Endothelial cell of umbilical vein (primary cell): Measurements from ENCODE around the gene GPR158. TPM values are rescaled to one million over a fixed set of nuclear protein-coding genes. Genes with fewer than 3 reads are reported as not detected.

Source experiments
- BruUV-seq: library from RNA; stranded (reverse); fragments of 400-500 nt; replicated peaks from 2 replicates; lab custom pipeline; 2021; lab: Mats Ljungman, UMichigan
- CTCF ChIA-PET: fragments of 300-600, 350-600 bp; sonication (Branson Sonifier 250); formaldehyde crosslinking; loops from one replicate; lab custom pipeline; 2021; ENCODE audit warnings: antibody characterized with exemption, inconsistent platforms; lab: Charles Lee
- POLR2A ChIA-PET: fragments of 300-600, 350-600 bp; sonication (Branson Sonifier 250); formaldehyde crosslinking; loops from one replicate; lab custom pipeline; 2021; ENCODE audit warnings: antibody characterized with exemption, inconsistent platforms; lab: Charles Lee
- DNase-seq: peaks from one replicate; pipeline ENCODE4 v3.0.0-alpha.2; 2011; ENCODE audit warnings: low read depth, low spot score
- FAIRE-seq: peaks from 2 replicates; lab custom pipeline; 2011; peaks lifted over from hg19 to GRCh38; lab: Jason Lieb, UNC
- H2AFZ ChIP-seq: 2 replicates; pipeline ENCODE4 v1.6.0; 2012; ENCODE audit warnings: low read depth, low read length, control low read depth, inconsistent platforms
- H3K27ac ChIP-seq: 2 replicates; pipeline ENCODE4 v1.5.1; 2011; ENCODE audit warnings: low read depth, mild to moderate bottlenecking, control low read depth, low read length, moderate library complexity; ENCODE audit not compliant: insufficient read depth
- H3K27me3 ChIP-seq, 2 experiments: 2 replicates each; pipeline versions ENCODE4 v1.6.0 to v1.6.1; 2011; ENCODE audit warnings: low read length in 2 of 2, mixed read lengths in 1 of 2; ENCODE audit not compliant: control insufficient read depth in 2 of 2, insufficient read depth in 2 of 2
- H3K36me3 ChIP-seq, 2 experiments: 2 replicates in 1 of 2; 3 replicates in 1 of 2; pipeline ENCODE4 v1.5.1; 2011; ENCODE audit warnings: low read length in 2 of 2, mild to moderate bottlenecking in 1 of 2, moderate library complexity in 1 of 2; ENCODE audit not compliant: control insufficient read depth in 2 of 2, insufficient read depth in 2 of 2; ENCODE audit errors: extremely low read depth in 1 of 2
- H3K4me1 ChIP-seq: 3 replicates; pipeline ENCODE4 v1.5.1; 2011; ENCODE audit warnings: mild to moderate bottlenecking, low read length; ENCODE audit not compliant: control insufficient read depth, insufficient read depth; ENCODE audit errors: extremely low read depth
- H3K4me2 ChIP-seq: 2 replicates; pipeline ENCODE4 v1.6.1; 2011; ENCODE audit warnings: low read length, control low read depth, mixed read lengths; ENCODE audit not compliant: insufficient read depth
- H3K4me3 ChIP-seq, 3 experiments: fragments of 200-600 bp in 1 of 3; sonication (generic), shearing (Covaris generic) in 1 of 3; replicated peaks in 1 of 3; 2 replicates each; pipeline ENCODE4 v1.5.1; 2011 to 2016; ENCODE audit warnings: control low read depth in 3 of 3, low read length in 3 of 3, mild to moderate bottlenecking in 2 of 3, inconsistent platforms in 1 of 3, low read depth in 1 of 3, moderate library complexity in 1 of 3; ENCODE audit not compliant: insufficient read depth in 1 of 3
- H3K79me2 ChIP-seq: 2 replicates; pipeline ENCODE4 v1.6.0; 2012; ENCODE audit warnings: low read length, inconsistent platforms; ENCODE audit not compliant: control insufficient read depth, insufficient read depth
- H3K9ac ChIP-seq: replicated peaks from 2 replicates; pipeline ENCODE3; 2011; ENCODE audit warnings: low read length, control low read depth; ENCODE audit not compliant: insufficient read depth; ENCODE audit errors: extremely low read depth
- H3K9me1 ChIP-seq: replicated peaks from 3 replicates; pipeline ENCODE4 v1.6.0; 2011; ENCODE audit warnings: mild to moderate bottlenecking, low read length; ENCODE audit not compliant: control insufficient read depth, insufficient read depth; ENCODE audit errors: extremely low read depth
- H3K9me3 ChIP-seq: replicated peaks from 2 replicates; pipeline ENCODE4 v1.5.1; 2012; ENCODE audit warnings: low read length, inconsistent platforms; ENCODE audit not compliant: control insufficient read depth, insufficient read depth
- H4K20me1 ChIP-seq: replicated peaks from 2 replicates; pipeline ENCODE3; 2011; ENCODE audit warnings: mild to moderate bottlenecking, low read length; ENCODE audit not compliant: control insufficient read depth, insufficient read depth; ENCODE audit errors: extremely low read depth
- CTCF ChIP-seq, 2 donors: IDR thresholded peaks; 1 replicate in 1 of 2; 2 replicates in 1 of 2; pipeline ENCODE4 v1.5.1; 2011; ENCODE audit warnings: low read length in 2 of 2, mild to moderate bottlenecking in 2 of 2, moderate library complexity in 2 of 2, control low read depth in 1 of 2, inconsistent platforms in 1 of 2, low read depth in 1 of 2; ENCODE audit not compliant: insufficient read depth in 1 of 2; ENCODE audit errors: extremely low read depth in 1 of 2
- EZH2 ChIP-seq: IDR thresholded peaks from 2 replicates; pipeline ENCODE4 v1.6.1; 2012; ENCODE audit warnings: borderline replicate concordance, low read depth, mild to moderate bottlenecking, moderate library complexity, low read length, inconsistent platforms; ENCODE audit not compliant: severe bottlenecking
- GATA2 ChIP-seq: IDR thresholded peaks from 2 replicates; pipeline ENCODE4 v1.7.0; 2011; ENCODE audit warnings: low read depth, mild to moderate bottlenecking, moderate library complexity, mixed read lengths, low read length; ENCODE audit not compliant: insufficient read length, insufficient read depth
- JUN ChIP-seq: IDR thresholded peaks from 2 replicates; pipeline ENCODE4 v1.6.1; 2011; ENCODE audit warnings: borderline replicate concordance, low read depth; ENCODE audit not compliant: insufficient read length, insufficient read depth
- MAX ChIP-seq: IDR thresholded peaks from 2 replicates; pipeline ENCODE4 v1.6.1; 2011; ENCODE audit not compliant: insufficient read depth, insufficient read length
- POLR2AphosphoS5 ChIP-seq: IDR thresholded peaks from 2 replicates; pipeline ENCODE4 v1.6.1; 2012; ENCODE audit warnings: low read depth, mild to moderate bottlenecking, control low read depth, low read length, moderate library complexity; ENCODE audit not compliant: insufficient read depth
- dilution Hi-C: fragments of 300-500 bp; cut with MboI; formaldehyde crosslinking; loops from one replicate; pipeline ENCODE4 v1.15.0; 2019; ENCODE audit warnings: low sequenced_read_pairs; ENCODE audit not compliant: extremely low pct_ligation_motif_present
- intact Hi-C: fragments of 100-400 bp; cut with micrococcal nuclease; formaldehyde crosslinking; loops from one replicate; pipeline ENCODE4 v1.10.0; 2022
- polyA plus RNA-seq, 4 experiments: library from polyadenylated mRNA; depleted of rRNA in 3 of 4; stranded (reverse) in 3 of 4; unstranded in 1 of 4; fragments of >200 nt; gene quantifications; 2 replicates each; pipeline versions ENCODE4 v1.2.1 to v1.2.3, GENCODE V29; 2011 to 2012; ENCODE audit warnings: missing spikeins in 1 of 4
- total RNA-seq: library from RNA; stranded (reverse); gene quantifications from 2 replicates; pipeline ENCODE4 v1.2.3, GENCODE V29; 2021

Gene GPR158
- total and polyA plus RNA-seq, 2 donors (not counting 3 experiments of a cell fraction or from before 2014, with no cell fraction given): not detected

- DNase-seq (no peak), FAIRE-seq (no peak)
- no peak for TF ChIP-seq GATA2
- no peak for TF ChIP-seq POLR2AphosphoS5
- TF ChIP-seq CTCF (IDR thresholded peaks at IDR 0.05; ENCODE audit: extremely low read depth in 1 of 2, insufficient read depth in 1 of 2, low read depth in 1 of 2, low read length in 2 of 2): no peak
- no peak for TF ChIP-seq JUN
- TF ChIP-seq MAX: no peak
- TF ChIP-seq EZH2: no peak
- Histone ChIP-seq H3K27me3 (no peaks in the 10 kb centered on the region), H3K4me1 (no peaks in the 10 kb centered on the region), H2AFZ (no peak overlapping the region), H3K9me3 (no peaks in the 10 kb centered on the region), H3K27ac (no peak overlapping the region), H3K36me3 (no peaks in the 10 kb centered on the region), H3K79me2 (no peaks in the 10 kb centered on the region), H3K4me2 (no peak overlapping the region), H4K20me1 (no peaks in the 10 kb centered on the region), H3K9ac (no peak overlapping the region), H3K9me1 (no peaks in the 10 kb centered on the region), H3K4me3 (no peak overlapping the region)
- BruUV-seq: no TSS peak
- ChIA-PET POLR2A (no interaction called here), CTCF (no interaction called here)
- dilution Hi-C loops: no loop called here
- intact Hi-C loops: no loop called here
Measured at GRCh38 chr10:25504838-25505237, 330.0 kb downstream of the GPR158 start.
